ENCODE data around the gene TM4SF18. TPM values are rescaled to one million over a fixed set of nuclear protein-coding genes. Genes with fewer than 3 reads are reported as not detected.

Gene TM4SF18
- total RNA-seq, 1 donor from 2014 or later = 5.6 TPM

DNA sequence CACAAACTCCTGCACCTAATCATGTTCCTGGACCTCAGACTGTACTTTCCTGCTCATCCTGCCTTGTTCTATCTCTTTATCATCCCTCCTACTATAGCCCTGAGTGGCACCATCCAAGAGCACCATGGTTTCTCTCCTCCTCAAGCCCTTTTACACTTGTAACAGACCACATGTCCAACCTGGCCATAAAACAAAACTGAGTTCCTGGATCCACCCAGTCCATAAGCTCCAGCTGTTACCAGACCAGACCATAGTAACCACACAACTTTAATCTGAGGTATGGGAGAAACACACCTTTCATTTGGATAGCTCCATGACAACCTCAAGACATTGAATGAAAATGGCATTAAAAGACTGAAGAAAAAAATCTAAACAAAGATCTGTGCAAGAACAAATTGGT, 9.1 kb downstream of the TM4SF18 start:
- Histone ChIP-seq H3K4me3 (ENCODE audit: insufficient read depth, low read depth, low read length) (no peak overlapping the region), H3K4me2 (ENCODE audit: low read length) (no peak overlapping the region), H3K79me2 (ENCODE audit: insufficient read depth, low read length) (no peaks in the 10 kb centered on the region), H3K9me3 (ENCODE audit: insufficient read depth, low read depth, low read length) (no peaks in the 10 kb centered on the region), H3K27ac (ENCODE audit: low read depth, low read length) (no peak overlapping the region), H3K9ac (ENCODE audit: low read length) (no peak overlapping the region), H4K20me1 (ENCODE audit: insufficient read depth, low read length) (no peaks in the 10 kb centered on the region), H3K4me1 (ENCODE audit: insufficient read depth, low read length) (no peaks in the 10 kb centered on the region), H2AFZ (ENCODE audit: low read depth, low read length) (no peak overlapping the region), H3K27me3 (ENCODE audit: insufficient read depth, low read length) (no peaks in the 10 kb centered on the region), H3K36me3 (ENCODE audit: insufficient read depth, low read length) (no peaks in the 10 kb centered on the region)
- FAIRE-seq (no peak), DNase-seq (ENCODE audit: low read depth) (no peak)
- Mint-ChIP-seq H3K27ac (ENCODE audit: unreplicated experiment) (no peak overlapping the region), H3K36me3 (ENCODE audit: low read depth, unreplicated experiment) (no peaks in the 10 kb centered on the region), H3K9me3 (ENCODE audit: unreplicated experiment) (no peaks in the 10 kb centered on the region), H3K27me3 (ENCODE audit: low read depth, unreplicated experiment) (no peaks in the 10 kb centered on the region), H3K4me1 (ENCODE audit: low read depth, unreplicated experiment) (no peaks in the 10 kb centered on the region), H3K4me3 (ENCODE audit: unreplicated experiment) (no peak overlapping the region)
- TF ChIP-seq EZH2 (IDR thresholded peaks at IDR 0.05; ENCODE audit: insufficient read depth, low read length) = no peak
- TF ChIP-seq, protein P1, sequence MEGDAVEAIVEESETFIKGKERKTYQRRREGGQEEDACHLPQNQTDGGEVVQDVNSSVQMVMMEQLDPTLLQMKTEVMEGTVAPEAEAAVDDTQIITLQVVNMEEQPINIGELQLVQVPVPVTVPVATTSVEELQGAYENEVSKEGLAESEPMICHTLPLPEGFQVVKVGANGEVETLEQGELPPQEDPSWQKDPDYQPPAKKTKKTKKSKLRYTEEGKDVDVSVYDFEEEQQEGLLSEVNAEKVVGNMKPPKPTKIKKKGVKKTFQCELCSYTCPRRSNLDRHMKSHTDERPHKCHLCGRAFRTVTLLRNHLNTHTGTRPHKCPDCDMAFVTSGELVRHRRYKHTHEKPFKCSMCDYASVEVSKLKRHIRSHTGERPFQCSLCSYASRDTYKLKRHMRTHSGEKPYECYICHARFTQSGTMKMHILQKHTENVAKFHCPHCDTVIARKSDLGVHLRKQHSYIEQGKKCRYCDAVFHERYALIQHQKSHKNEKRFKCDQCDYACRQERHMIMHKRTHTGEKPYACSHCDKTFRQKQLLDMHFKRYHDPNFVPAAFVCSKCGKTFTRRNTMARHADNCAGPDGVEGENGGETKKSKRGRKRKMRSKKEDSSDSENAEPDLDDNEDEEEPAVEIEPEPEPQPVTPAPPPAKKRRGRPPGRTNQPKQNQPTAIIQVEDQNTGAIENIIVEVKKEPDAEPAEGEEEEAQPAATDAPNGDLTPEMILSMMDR (IDR thresholded peaks at IDR 0.05; ENCODE audit: insufficient read depth, low read depth, low read length) = no peak

DNA sequence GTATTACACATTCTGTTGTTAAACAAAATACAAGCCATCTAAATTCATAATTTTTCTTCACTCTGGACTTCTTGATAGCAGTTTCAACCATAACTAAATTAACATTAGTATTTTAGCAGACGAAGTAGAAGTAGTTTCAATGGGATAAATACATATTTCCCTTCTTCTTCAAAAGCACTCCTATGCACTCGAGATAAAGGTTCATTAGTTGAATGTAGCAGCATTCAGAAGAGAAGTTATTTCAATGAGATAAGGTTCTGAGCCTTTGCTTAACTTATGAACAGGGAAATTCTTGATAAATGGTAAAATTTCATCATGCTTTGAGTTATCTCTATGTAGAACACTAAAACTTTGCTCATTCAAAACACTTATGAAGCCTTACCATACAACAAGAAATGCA, 11.8 kb downstream of the TM4SF18 start:
- no peaks in the 10 kb centered on the region for H3K9me3 Mint-ChIP-seq (ENCODE audit: unreplicated experiment)
- no peak overlapping the region for H3K4me3 Mint-ChIP-seq (ENCODE audit: unreplicated experiment)
- no peak overlapping the region for H3K9ac ChIP-seq (ENCODE audit: low read length)
- H3K27me3 ChIP-seq (ENCODE audit: insufficient read depth, low read length) = no peaks in the 10 kb centered on the region
- H3K27ac Mint-ChIP-seq (ENCODE audit: unreplicated experiment) = no peak overlapping the region
- H3K4me2 ChIP-seq (ENCODE audit: low read length) = no peak overlapping the region
- no peak overlapping the region for H2AFZ ChIP-seq (ENCODE audit: low read depth, low read length)
- H3K79me2 ChIP-seq (ENCODE audit: insufficient read depth, low read length) = no peaks in the 10 kb centered on the region
- H3K27me3 Mint-ChIP-seq (ENCODE audit: low read depth, unreplicated experiment) = no peaks in the 10 kb centered on the region
- H3K9me3 ChIP-seq (ENCODE audit: insufficient read depth, low read depth, low read length) = no peaks in the 10 kb centered on the region
- peaks cover 3% of the 10 kb centered on the region for H3K4me1 Mint-ChIP-seq (ENCODE audit: low read depth, unreplicated experiment)
- FAIRE-seq = no peak
- no peak overlapping the region for H3K4me3 ChIP-seq (ENCODE audit: insufficient read depth, low read depth, low read length)
- H4K20me1 ChIP-seq (ENCODE audit: insufficient read depth, low read length) = no peaks in the 10 kb centered on the region
- H3K36me3 Mint-ChIP-seq (ENCODE audit: low read depth, unreplicated experiment) = peaks cover 1% of the 10 kb centered on the region
- no peak overlapping the region for H3K27ac ChIP-seq (ENCODE audit: low read depth, low read length)
- no peaks in the 10 kb centered on the region for H3K36me3 ChIP-seq (ENCODE audit: insufficient read depth, low read length)
- peaks cover 2% of the 10 kb centered on the region for H3K4me1 ChIP-seq (ENCODE audit: insufficient read depth, low read length)
- no peak for DNase-seq (ENCODE audit: low read depth)
- TF ChIP-seq EZH2 (IDR thresholded peaks at IDR 0.05; ENCODE audit: insufficient read depth, low read length) = no peak

DNA sequence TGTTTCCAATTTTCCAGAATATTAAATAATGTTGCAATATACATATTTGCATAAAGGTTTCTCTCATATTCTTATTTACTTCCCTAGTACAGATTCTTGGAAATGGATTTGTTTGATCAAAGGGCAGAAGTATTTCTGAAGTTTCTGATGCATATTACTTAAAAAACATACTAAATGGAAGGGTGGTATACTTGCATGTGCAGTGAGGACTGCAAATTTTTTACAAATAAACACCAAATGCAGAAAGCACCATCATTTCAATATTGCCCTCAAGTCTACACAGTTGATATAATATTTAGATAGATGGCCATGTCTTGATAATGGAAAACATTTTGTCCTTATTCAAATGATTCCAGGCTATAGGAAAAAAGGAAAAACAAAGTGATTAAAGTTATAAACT, 12.3 kb downstream of the TM4SF18 start:
- Histone ChIP-seq H4K20me1 (ENCODE audit: insufficient read depth, low read length) (no peaks in the 10 kb centered on the region), H2AFZ (ENCODE audit: low read depth, low read length) (no peak overlapping the region), H3K79me2 (ENCODE audit: insufficient read depth, low read length) (no peaks in the 10 kb centered on the region), H3K4me3 (ENCODE audit: insufficient read depth, low read depth, low read length) (no peak overlapping the region), H3K4me2 (ENCODE audit: low read length) (no peak overlapping the region), H3K36me3 (ENCODE audit: insufficient read depth, low read length) (no peaks in the 10 kb centered on the region), H3K4me1 (ENCODE audit: insufficient read depth, low read length) (peaks cover 7% of the 10 kb centered on the region), H3K27ac (ENCODE audit: low read depth, low read length) (no peak overlapping the region), H3K9ac (ENCODE audit: low read length) (no peak overlapping the region), H3K9me3 (ENCODE audit: insufficient read depth, low read depth, low read length) (no peaks in the 10 kb centered on the region), H3K27me3 (ENCODE audit: insufficient read depth, low read length) (no peaks in the 10 kb centered on the region)
- Mint-ChIP-seq H3K4me1 (ENCODE audit: low read depth, unreplicated experiment) (peaks cover 8% of the 10 kb centered on the region), H3K36me3 (ENCODE audit: low read depth, unreplicated experiment) (peaks cover 1% of the 10 kb centered on the region), H3K9me3 (ENCODE audit: unreplicated experiment) (no peaks in the 10 kb centered on the region), H3K4me3 (ENCODE audit: unreplicated experiment) (no peak overlapping the region), H3K27ac (ENCODE audit: unreplicated experiment) (no peak overlapping the region), H3K27me3 (ENCODE audit: low read depth, unreplicated experiment) (no peaks in the 10 kb centered on the region)
- no peak for DNase-seq (ENCODE audit: low read depth)
- FAIRE-seq = no peak
- TF ChIP-seq, protein P1 (IDR thresholded peaks at IDR 0.05; ENCODE audit: insufficient read depth, low read depth, low read length) = no peak
- no peak for TF ChIP-seq EZH2 (IDR thresholded peaks at IDR 0.05; ENCODE audit: insufficient read depth, low read length)
